H1 (cell line): ENCODE measurements around the gene DDX51. TPM values are rescaled to one million over a fixed set of nuclear protein-coding genes. Genes with fewer than 3 reads are reported as not detected.

Experiments used
- BCL11A ChIP-seq, 2 experiments: IDR thresholded peaks; one replicate each; pipeline ENCODE4 v1.6.1; 2011; ENCODE audit warnings: low read depth in 2 of 2, low read length in 2 of 2, mild to moderate bottlenecking in 2 of 2
- CEBPB ChIP-seq: IDR thresholded peaks from 2 replicates; pipeline ENCODE4 v1.6.1; 2012; ENCODE audit warnings: low read depth, low read length
- CHD7 ChIP-seq: fragments of 300-600 bp; sonication (generic); IDR thresholded peaks from 2 replicates; pipeline ENCODE4 v1.7.1; 2012; ENCODE audit warnings: low read length, moderate library complexity, mild to moderate bottlenecking, inconsistent platforms; ENCODE audit not compliant: insufficient replicate concordance
- FOSL1 ChIP-seq: IDR thresholded peaks from 2 replicates; pipeline ENCODE4 v1.6.1; 2011; ENCODE audit warnings: mild to moderate bottlenecking, low read depth, low read length, moderate library complexity; ENCODE audit not compliant: insufficient read depth
- KDM5A ChIP-seq: fragments of 200-600 bp; IDR thresholded peaks from 2 replicates; pipeline ENCODE4 v1.7.1; 2012; ENCODE audit warnings: mild to moderate bottlenecking, low read length, inconsistent platforms, mixed read lengths
- POLR2AphosphoS5 ChIP-seq: IDR thresholded peaks from 2 replicates; pipeline ENCODE4 v1.6.1; 2011; ENCODE audit warnings: low read depth, low read length
- TAF7 ChIP-seq: optimal IDR thresholded peaks from 2 replicates; pipeline ENCODE3; 2011; ENCODE audit warnings: low read depth, mild to moderate bottlenecking, inconsistent platforms, low read length, moderate library complexity, borderline replicate concordance
- polyA plus RNA-seq, 7 experiments: library from polyadenylated mRNA; depleted of rRNA in 3 of 7; stranded (reverse) in 5 of 7; unstranded in 2 of 7; fragments of >200 nt in 5 of 7; fragments of 200-250 nt in 2 of 7; gene quantifications; 1 replicate in 5 of 7; 2 replicates in 1 of 7; 4 replicates in 1 of 7; pipeline versions ENCODE4 v1.2.1 to v1.2.3, GENCODE V29; 2011 to 2013; ENCODE audit warnings: missing spikeins in 2 of 7, mixed read lengths in 2 of 7
- total RNA-seq: library from RNA; stranded (reverse); fragmentation: NEBNext Ultra II Directional; extraction: Animal tissue kit (Norgen Biotek cat#: 25700); gene quantifications from 2 replicates; pipeline ENCODE4 v1.2.1, GENCODE V29; 2021

The DDX51 gene
- total and polyA plus RNA-seq, 2 of the 8 experiments (the other 6 are each of a cell fraction or from before 2014, with no cell fraction given), result 11.2 to 24.4 TPM

GRCh38 chr12:132163041-132163910 is 19.2 kb upstream of the DDX51 start (continued):
- TF ChIP-seq CHD7, result no peak
- TF ChIP-seq TAF7, result no peak
- TF ChIP-seq KDM5A, result no peak
- no peak for TF ChIP-seq POLR2AphosphoS5
- no peak for TF ChIP-seq CEBPB
- TF ChIP-seq FOSL1, result no peak
- TF ChIP-seq BCL11A (IDR thresholded peaks at IDR 0.05; ENCODE audit: low read depth in 2 of 2, low read length in 2 of 2), result no peak
